ENCODE data around the gene LDLRAD2.

DNA sequence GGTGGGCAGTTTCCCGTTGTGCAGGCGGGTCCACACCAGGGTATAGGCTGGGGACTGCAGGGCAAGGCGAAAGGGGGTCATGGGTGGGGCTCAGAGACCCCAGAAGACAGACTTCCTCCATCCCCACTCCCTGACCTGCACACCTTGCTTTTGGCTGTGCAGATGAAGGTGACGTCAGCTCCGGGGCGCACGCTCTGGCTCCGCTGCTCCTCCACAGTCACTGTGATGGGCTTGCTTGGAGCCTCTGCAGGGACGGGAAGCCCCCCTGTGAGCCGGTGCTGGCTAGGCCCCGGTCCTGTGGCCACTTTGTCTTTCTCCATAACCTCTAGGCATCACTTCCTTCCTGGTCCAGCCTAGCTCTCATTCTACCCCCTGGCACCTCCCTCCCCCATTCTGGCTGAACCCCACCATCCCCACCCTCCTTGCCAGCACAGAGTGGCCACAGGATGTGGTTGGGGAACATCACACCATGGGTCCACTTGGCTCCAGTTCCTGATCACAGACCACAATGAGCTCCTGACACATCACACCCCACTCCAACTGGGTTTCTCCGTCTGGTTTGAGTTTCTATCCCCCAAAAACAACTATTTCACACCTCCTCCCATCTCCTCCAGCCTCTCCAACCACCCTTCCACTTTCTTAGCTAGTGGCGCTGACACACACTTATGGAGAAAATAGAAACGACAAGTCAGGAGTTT is 45.2 kb downstream of the LDLRAD2 start:
- TF ChIP-seq, protein P1, sequence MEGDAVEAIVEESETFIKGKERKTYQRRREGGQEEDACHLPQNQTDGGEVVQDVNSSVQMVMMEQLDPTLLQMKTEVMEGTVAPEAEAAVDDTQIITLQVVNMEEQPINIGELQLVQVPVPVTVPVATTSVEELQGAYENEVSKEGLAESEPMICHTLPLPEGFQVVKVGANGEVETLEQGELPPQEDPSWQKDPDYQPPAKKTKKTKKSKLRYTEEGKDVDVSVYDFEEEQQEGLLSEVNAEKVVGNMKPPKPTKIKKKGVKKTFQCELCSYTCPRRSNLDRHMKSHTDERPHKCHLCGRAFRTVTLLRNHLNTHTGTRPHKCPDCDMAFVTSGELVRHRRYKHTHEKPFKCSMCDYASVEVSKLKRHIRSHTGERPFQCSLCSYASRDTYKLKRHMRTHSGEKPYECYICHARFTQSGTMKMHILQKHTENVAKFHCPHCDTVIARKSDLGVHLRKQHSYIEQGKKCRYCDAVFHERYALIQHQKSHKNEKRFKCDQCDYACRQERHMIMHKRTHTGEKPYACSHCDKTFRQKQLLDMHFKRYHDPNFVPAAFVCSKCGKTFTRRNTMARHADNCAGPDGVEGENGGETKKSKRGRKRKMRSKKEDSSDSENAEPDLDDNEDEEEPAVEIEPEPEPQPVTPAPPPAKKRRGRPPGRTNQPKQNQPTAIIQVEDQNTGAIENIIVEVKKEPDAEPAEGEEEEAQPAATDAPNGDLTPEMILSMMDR (IDR thresholded peaks at IDR 0.05) = no peak
- TF ChIP-seq POLR2A (IDR thresholded peaks at IDR 0.05) = no peak

Data from Peyer's patch (tissue), 4 donors.